Right lobe of liver (tissue), 6 donors: ENCODE results near the gene ZNF282. TPM values are rescaled to one million over a fixed set of nuclear protein-coding genes. Genes with fewer than 3 reads are reported as not detected.

ENCODE experiments used
- ATAC-seq, 4 donors: fragments of 200-7000 bp; cut with Tn5 transposase; one replicate each; pipeline ENCODE4 v1.9.1; 2020; ENCODE audit warnings: mild to moderate bottlenecking in 4 of 4, moderate library complexity in 4 of 4
- DNase-seq, 3 donors: peaks; one replicate each; pipeline ENCODE4 v3.0.0-alpha.2; 2020
- H3K27ac ChIP-seq, 3 donors: fragments of 200-600 bp; one replicate each; pipeline ENCODE4 v1.8.0; 2022
- H3K27me3 ChIP-seq, 2 donors: fragments of 200-600 bp; one replicate each; pipeline ENCODE4 v1.8.0; 2022
- H3K36me3 ChIP-seq, 4 donors: fragments of 200-600 bp; sonication (generic) in 1 of 4; one replicate each; pipeline versions ENCODE4 v1.5.1 to v1.8.0; 2017 to 2022; ENCODE audit warnings: control low read depth in 1 of 4
- H3K4me1 ChIP-seq, 4 donors: fragments of 200-600 bp; sonication (generic) in 1 of 4; one replicate each; pipeline versions ENCODE4 v1.5.1 to v1.8.0; 2017 to 2022; ENCODE audit warnings: control low read depth in 1 of 4
- H3K4me3 ChIP-seq, 3 donors: fragments of 200-600 bp; one replicate each; pipeline ENCODE4 v1.8.0; 2022
- H3K9me3 ChIP-seq, 4 donors: fragments of 200-600 bp; sonication (generic) in 1 of 4; one replicate each; pipeline versions ENCODE4 v1.5.1 to v1.8.0; 2017 to 2022; ENCODE audit warnings: control low read depth in 1 of 4
- CTCF ChIP-seq, 4 donors: fragments of 200-600 bp in 3 of 4; fragments of 450-650 bp in 1 of 4; IDR thresholded peaks; one replicate each; pipeline versions ENCODE4 v1.5.1 to v1.8.0; 2016 to 2022; ENCODE audit warnings: antibody characterized with exemption in 4 of 4, mild to moderate bottlenecking in 2 of 4
- POLR2A ChIP-seq: fragments of 450-650 bp; IDR thresholded peaks from one replicate; pipeline ENCODE4 v1.6.1; 2017; ENCODE audit warnings: antibody characterized with exemption, mild to moderate bottlenecking
- WGBS: methylation state at CpG from one replicate; pipeline ENCODE4 v1.1.6; 2018; ENCODE audit warnings: low coverage, low lambda C conversion rate; ENCODE audit not compliant: insufficient coverage; ENCODE audit errors: missing lambda C conversion rate; 5-methylcytosine and 5-hydroxymethylcytosine counted together
- intact Hi-C, 2 donors: fragments of 100-400 bp; cut with DNase I; formaldehyde crosslinking; loops; one replicate each; pipeline versions ENCODE4 v1.11.2 to v1.14.1; 2022
- total RNA-seq, 6 experiments: library from RNA; depleted of rRNA in 2 of 6; stranded (reverse); fragments of >200 nt in 2 of 6; fragmentation: NEBNext Ultra II Directional in 3 of 6; extraction: Animal tissue kit (Norgen Biotek cat#: 25700) in 3 of 6; gene quantifications; one replicate each; pipeline versions ENCODE4 v1.1.0 to v1.2.4, GENCODE V29; 2016 to 2023
- donor health status: DM: no; HTN: yes; CAD: no.
- donor health status: DM: no; HTN: no; CAD: no.
- donor health status: DM: no; HTN: no; CAD: no.
- donor health status: DM: no; HTN: yes; CAD: no.
- donor health status: DM: no; HTN: yes; CAD: no.

Gene ZNF282
- total RNA-seq, 6 experiments from 2014 or later: 7.1 to 13.2 (median 10.0) TPM

- no peaks in the 10 kb centered on the region for H3K4me1 ChIP-seq
- 67% methylated on average over 1 of the region's 1 CpG for WGBS
- H3K36me3 ChIP-seq: peaks cover 0 to 63% (median 18%) of the 10 kb centered on the region in 4 donors
- H3K4me3 ChIP-seq: no peak overlapping the region
- no peak for ATAC-seq
- no peak for DNase-seq
- intact Hi-C loops: no loop called here
- H3K27me3 ChIP-seq: no peaks in the 10 kb centered on the region
- no peak for TF ChIP-seq POLR2A
- TF ChIP-seq CTCF (IDR thresholded peaks at IDR 0.05): no peak
- H3K9me3 ChIP-seq: no peaks in the 10 kb centered on the region
- no peak overlapping the region for H3K27ac ChIP-seq
Measured at GRCh38 chr7:149172534-149172920, 22.8 kb upstream of the ZNF282 start.

- TF ChIP-seq CTCF (IDR thresholded peaks at IDR 0.05): no peak
- no peak for TF ChIP-seq POLR2A
- 97% methylated on average over 2 of the region's 2 CpGs for WGBS
- H3K36me3 ChIP-seq: peaks cover 0 to 64% (median 21%) of the 10 kb centered on the region in 4 donors
Measured at GRCh38 chr7:149175150-149175549, 20.2 kb upstream of the ZNF282 start.

GRCh38 chr7:149179241-149179640 lies 16.1 kb upstream of the ZNF282 start:
- intact Hi-C loops: no loop called here
- peaks cover 0 to 47% (median 17%) of the 10 kb centered on the region in 4 donors for H3K36me3 ChIP-seq
- H3K27ac ChIP-seq: no peak overlapping the region
- no peaks in the 10 kb centered on the region for H3K9me3 ChIP-seq
- TF ChIP-seq POLR2A (no peak), CTCF (IDR thresholded peaks at IDR 0.05) (no peak)
- DNase-seq: no peak
- H3K4me1 ChIP-seq: no peaks in the 10 kb centered on the region
- no peak for ATAC-seq
- WGBS: 93% methylated on average over 5 of the region's 19 CpGs
- no peak overlapping the region for H3K4me3 ChIP-seq
- no peaks in the 10 kb centered on the region for H3K27me3 ChIP-seq

More at GRCh38 chr7:149175150-149175549, 20.2 kb upstream of the ZNF282 start:
- H3K9me3 ChIP-seq: no peaks in the 10 kb centered on the region
- H3K27me3 ChIP-seq: no peaks in the 10 kb centered on the region
- no peak overlapping the region for H3K27ac ChIP-seq
- ATAC-seq: no peak
- H3K4me1 ChIP-seq: no peaks in the 10 kb centered on the region
- intact Hi-C loops: no loop called here
- no peak for DNase-seq
- no peak overlapping the region for H3K4me3 ChIP-seq

- no peaks in the 10 kb centered on the region for H3K9me3 ChIP-seq
- no peaks in the 10 kb centered on the region for H3K4me1 ChIP-seq
- H3K36me3 ChIP-seq: peaks cover 0 to 42% (median 16%) of the 10 kb centered on the region in 4 donors
- no peaks in the 10 kb centered on the region for H3K27me3 ChIP-seq
- no peak for DNase-seq
- no peak overlapping the region for H3K4me3 ChIP-seq
- no peak overlapping the region for H3K27ac ChIP-seq
- intact Hi-C loops: no loop called here
- ATAC-seq: no peak
- TF ChIP-seq CTCF (IDR thresholded peaks at IDR 0.05) (no peak), POLR2A (no peak)
Measured at GRCh38 chr7:149180722-149181449, 14.5 kb upstream of the ZNF282 start.

GRCh38 chr7:149181450-149181790 lies 13.9 kb upstream of the ZNF282 start:
- ATAC-seq (no peak), DNase-seq (no peak)
- TF ChIP-seq CTCF (IDR thresholded peaks at IDR 0.05): no peak
- TF ChIP-seq POLR2A: no peak
- no peaks in the 10 kb centered on the region for H3K27me3 ChIP-seq
- no peak overlapping the region for H3K4me3 ChIP-seq
- no peaks in the 10 kb centered on the region for H3K4me1 ChIP-seq
- no peak overlapping the region for H3K27ac ChIP-seq
- intact Hi-C loops: no loop called here
- peaks cover 0 to 38% (median 15%) of the 10 kb centered on the region in 4 donors for H3K36me3 ChIP-seq
- no peaks in the 10 kb centered on the region for H3K9me3 ChIP-seq
